ENCODE measurements around the gene GRID2. TPM values are rescaled to one million over a fixed set of nuclear protein-coding genes. Genes with fewer than 3 reads are reported as not detected.

The GRID2 gene
- total and polyA plus RNA-seq, 9 of the 15 experiments (the other 6 are each of a cell fraction or from before 2014, with no cell fraction given), result 0.04 TPM; not detected in 7

GRCh38 chr4:93684571-93684970 lies 1380.8 kb downstream of the GRID2 start:
- in situ Hi-C loops (cut with MboI) (no loop called here), intact Hi-C loops (cut with micrococcal nuclease) (no loop called here)
- no peak for DNase-seq (ENCODE audit: extremely low read depth in 1 of 4, low spot score in 3 of 4)
- no peak overlapping the region for H3K9ac ChIP-seq (ENCODE audit: insufficient read depth in 1 of 2, low read depth in 2 of 2, low read length in 2 of 2)
- no peaks in the 10 kb centered on the region for H3K79me2 ChIP-seq (ENCODE audit: control insufficient read depth, insufficient read depth, low read length)
- BruUV-seq (replicated peaks), result no TSS peak
- ChIA-PET CTCF (ENCODE audit: low intra/inter-chr PET ratio) (no interaction called here), POLR2A (no interaction called here)
- no peaks in the 10 kb centered on the region for H3K27me3 ChIP-seq (ENCODE audit: control insufficient read depth in 2 of 2, insufficient read depth in 2 of 2, low read length in 2 of 2)
- H3K36me3 ChIP-seq (ENCODE audit: control insufficient read depth, insufficient read depth, low read length), result no peaks in the 10 kb centered on the region
- no peaks in the 10 kb centered on the region for H3K9me3 ChIP-seq (replicated peaks; ENCODE audit: control insufficient read depth, insufficient read depth, low read depth, low read length)
- H3K4me1 ChIP-seq (replicated peaks in 1 of 2; ENCODE audit: control insufficient read depth in 2 of 2, insufficient read depth in 2 of 2, low read length in 2 of 2), result no peaks in the 10 kb centered on the region
- no peak for ATAC-seq
- H3K9me1 ChIP-seq (ENCODE audit: control insufficient read depth, insufficient read depth, low read length), result no peaks in the 10 kb centered on the region
- H3K4me3 ChIP-seq, result no peak overlapping the region
- no peak overlapping the region for H3K27ac ChIP-seq (ENCODE audit: extremely low read depth, low read depth, low read length)
- no peak overlapping the region for H3K4me2 ChIP-seq (ENCODE audit: insufficient read depth, low read length)
- 3% methylated on average over 3 of the region's 3 CpGs for WGBS (ENCODE audit: insufficient coverage, low coverage, missing lambda C conversion rate)
- no peak overlapping the region for H2AFZ ChIP-seq (ENCODE audit: low read depth, low read length)
- H4K20me1 ChIP-seq (replicated peaks; ENCODE audit: control insufficient read depth, insufficient read depth, low read length), result no peaks in the 10 kb centered on the region
- FAIRE-seq, result no peak
- TF ChIP-seq CREB3L1 (IDR thresholded peaks at IDR 0.05; ENCODE audit: borderline replicate concordance, low read depth), result no peak
- TF ChIP-seq MXD1 (CRISPR knock-in tag; IDR thresholded peaks at IDR 0.05; ENCODE audit: borderline replicate concordance, poor library complexity, severe bottlenecking), result no peak
- TF ChIP-seq PCBP1 (IDR thresholded peaks at IDR 0.05; ENCODE audit: low read depth, low read length, poor library complexity, severe bottlenecking), result no peak
- no peak for TF ChIP-seq ZNF175 (CRISPR knock-in tag; IDR thresholded peaks at IDR 0.05; ENCODE audit: low read depth)
- TF ChIP-seq TCF7L2 (IDR thresholded peaks at IDR 0.05; ENCODE audit: low read depth, low read length), result no peak
- TF ChIP-seq POLR2H (tag; IDR thresholded peaks at IDR 0.05; ENCODE audit: low read depth), result no peak
- no peak for TF ChIP-seq CHD2 (IDR thresholded peaks at IDR 0.05; ENCODE audit: low read depth, low read length)
- TF ChIP-seq BRF2 (IDR thresholded peaks at IDR 0.05; ENCODE audit: borderline replicate concordance, insufficient read depth, insufficient read length), result no peak
- TF ChIP-seq ZNF511 (CRISPR knock-in tag; IDR thresholded peaks at IDR 0.05), result no peak
- no peak for TF ChIP-seq MAFG (tag; conservative IDR thresholded peaks at IDR 0.05)
- no peak for TF ChIP-seq CTCF (IDR thresholded peaks at IDR 0.05 in 2 of 3, conservative IDR thresholded peaks at IDR 0.05 in 1 of 3; ENCODE audit: insufficient read depth in 2 of 3, low read depth in 1 of 3, low read length in 3 of 3)
- TF ChIP-seq ARHGAP35 (IDR thresholded peaks at IDR 0.05; ENCODE audit: partially characterized antibody), result no peak
- TF ChIP-seq HOXB6 (CRISPR knock-in tag; IDR thresholded peaks at IDR 0.05; ENCODE audit: borderline replicate concordance), result no peak
- TF ChIP-seq ZNF197 (CRISPR knock-in tag; IDR thresholded peaks at IDR 0.05; ENCODE audit: low read depth), result no peak
- no peak for TF ChIP-seq HMG20A (CRISPR knock-in tag; conservative IDR thresholded peaks at IDR 0.05)
- TF ChIP-seq ZNF274 (IDR thresholded peaks at IDR 0.05; ENCODE audit: borderline replicate concordance, low read depth, low read length), result no peak
- TF ChIP-seq SETDB1 (IDR thresholded peaks at IDR 0.05; ENCODE audit: low read length), result no peak
- no peak for TF ChIP-seq ZNF436 (CRISPR knock-in tag; IDR thresholded peaks at IDR 0.05)
